Neural cell (in vitro differentiated cells): ENCODE data around the gene EXOC4. TPM values are rescaled to one million over a fixed set of nuclear protein-coding genes. Genes with fewer than 3 reads are reported as not detected.

Experiments
- H2AFZ ChIP-seq: fragments of 200-600, 300-800 bp; sonication (generic), shearing (Covaris generic); 2 replicates; pipeline ENCODE4 v1.6.0; 2014; ENCODE audit warnings: low read depth, mild to moderate bottlenecking, antibody characterized with exemption, low read length, moderate library complexity
- H3F3A ChIP-seq: fragments of 200-600 bp; shearing (Covaris generic); 2 replicates; pipeline ENCODE4 v1.6.1; 2016; ENCODE audit warnings: mild to moderate bottlenecking, moderate library complexity, mixed read lengths, antibody characterized with exemption, low read length; ENCODE audit not compliant: insufficient read depth, poor library complexity, severe bottlenecking
- H3K27ac ChIP-seq: fragments of 200-600, 300-800 bp; sonication (generic), shearing (Covaris generic); 2 replicates; pipeline ENCODE4 v1.5.1; 2014; ENCODE audit warnings: mild to moderate bottlenecking, low read length, moderate library complexity
- H3K27me3 ChIP-seq: fragments of 300-800, 200-600 bp; sonication (generic), shearing (Covaris generic); 2 replicates; pipeline ENCODE4 v1.6.0; 2014; ENCODE audit warnings: mild to moderate bottlenecking, low read depth, low read length, moderate library complexity; ENCODE audit not compliant: insufficient read depth
- H3K36me3 ChIP-seq: fragments of 300-800, 200-600 bp; sonication (generic), shearing (Covaris generic); 2 replicates; pipeline ENCODE4 v1.5.1; 2014; ENCODE audit warnings: mild to moderate bottlenecking, antibody characterized with exemption, low read length, moderate library complexity; ENCODE audit not compliant: insufficient read depth
- H3K4me2 ChIP-seq: fragments of 300-800, 200-600 bp; sonication (generic), shearing (Covaris generic); 2 replicates; pipeline ENCODE4 v1.6.0; 2014; ENCODE audit warnings: mild to moderate bottlenecking, low read length
- H3K4me3 ChIP-seq: fragments of 300-800, 200-600 bp; sonication (generic), shearing (Covaris generic); 2 replicates; pipeline ENCODE4 v1.5.1; 2014; ENCODE audit warnings: mild to moderate bottlenecking, low read length, moderate library complexity
- H3K79me2 ChIP-seq: fragments of 200-600 bp; shearing (Covaris generic); replicated peaks from 2 replicates; pipeline ENCODE4 v1.6.0; 2014; ENCODE audit warnings: mild to moderate bottlenecking, low read length, moderate library complexity; ENCODE audit not compliant: insufficient read depth
- H3K9ac ChIP-seq: fragments of 300-800, 200-600 bp; sonication (generic), shearing (Covaris generic); 2 replicates; pipeline ENCODE4 v1.6.1; 2016; ENCODE audit warnings: mild to moderate bottlenecking, low read length, mixed read lengths
- H3K9me2 ChIP-seq: fragments of 200-600 bp; shearing (Covaris generic); 2 replicates; pipeline ENCODE4 v1.6.1; 2016; ENCODE audit warnings: mild to moderate bottlenecking, low read length, mixed read lengths; ENCODE audit not compliant: insufficient read depth
- H3K9me3 ChIP-seq: fragments of 200-600, 300-800 bp; sonication (generic), shearing (Covaris generic); 2 replicates; pipeline ENCODE4 v1.6.1; 2016; ENCODE audit warnings: mild to moderate bottlenecking, mixed run types, low read length, moderate library complexity, mixed read lengths
- H4K20me1 ChIP-seq: fragments of 200-600 bp; shearing (Covaris generic); 2 replicates; pipeline ENCODE4 v1.6.1; 2016; ENCODE audit warnings: mild to moderate bottlenecking, mixed run types; ENCODE audit not compliant: insufficient read depth
- CTCF ChIP-seq: fragments of 450-650 bp; IDR thresholded peaks from 2 replicates; pipeline ENCODE4 v1.5.1; 2014; ENCODE audit warnings: antibody characterized with exemption, mild to moderate bottlenecking, moderate library complexity; ENCODE audit not compliant: poor library complexity, severe bottlenecking
- EP300 ChIP-seq: fragments of 450-650 bp; conservative IDR thresholded peaks from 2 replicates; pipeline ENCODE4 v1.6.1; 2014; ENCODE audit warnings: antibody characterized with exemption, mild to moderate bottlenecking, moderate library complexity; ENCODE audit not compliant: poor library complexity, severe bottlenecking
- EZH2 ChIP-seq: fragments of 200-600, 300-800 bp; shearing (Covaris generic), sonication (generic); IDR thresholded peaks from 2 replicates; pipeline ENCODE4 v1.6.1; 2014; ENCODE audit warnings: antibody characterized with exemption, low read length, borderline replicate concordance, mild to moderate bottlenecking; ENCODE audit not compliant: insufficient read depth, poor library complexity, severe bottlenecking
- MXI1 ChIP-seq: fragments of 450-650 bp; conservative IDR thresholded peaks from 2 replicates; pipeline ENCODE4 v1.6.1; 2014; ENCODE audit warnings: antibody characterized with exemption, mild to moderate bottlenecking; ENCODE audit not compliant: poor library complexity, severe bottlenecking
- POLR2AphosphoS5 ChIP-seq: IDR thresholded peaks from 2 replicates; pipeline ENCODE4 v1.6.1; 2012
- RAD21 ChIP-seq: fragments of 450-650 bp; conservative IDR thresholded peaks from 2 replicates; pipeline ENCODE4 v1.6.1; 2014; ENCODE audit warnings: antibody characterized with exemption, mild to moderate bottlenecking, moderate library complexity
- SMC3 ChIP-seq: fragments of 450-650 bp; conservative IDR thresholded peaks from 2 replicates; pipeline ENCODE4 v1.6.1; 2014; ENCODE audit warnings: antibody characterized with exemption, mild to moderate bottlenecking, moderate library complexity; ENCODE audit not compliant: poor library complexity
- TAF1 ChIP-seq: IDR thresholded peaks from 2 replicates; pipeline ENCODE4 v1.6.1; 2012; ENCODE audit warnings: low read depth
- polyA plus RNA-seq: library from polyadenylated mRNA; depleted of rRNA; stranded (reverse); fragments of >200 nt; gene quantifications from 2 replicates; pipeline ENCODE4 v1.2.3, GENCODE V29; 2014
- TF ChIP-seq, protein P1 (sequence below): IDR thresholded peaks from 2 replicates; pipeline ENCODE4 v1.6.1; 2012; ENCODE audit warnings: borderline replicate concordance

Gene EXOC4
- polyA plus RNA-seq, 1 donor from 2014 or later: 36.5 TPM

- H3K4me2 ChIP-seq: no peak overlapping the region
- no peaks in the 10 kb centered on the region for H3K9me2 ChIP-seq
- no peaks in the 10 kb centered on the region for H4K20me1 ChIP-seq
- H3K27me3 ChIP-seq: no peaks in the 10 kb centered on the region
- H3K9ac ChIP-seq: no peak overlapping the region
- H3K36me3 ChIP-seq: no peaks in the 10 kb centered on the region
- no peak overlapping the region for H3K4me3 ChIP-seq
- no peaks in the 10 kb centered on the region for H3K9me3 ChIP-seq
- H2AFZ ChIP-seq: no peak overlapping the region
- H3F3A ChIP-seq: no peaks in the 10 kb centered on the region
- no peak for TF ChIP-seq MXI1
- no peak for TF ChIP-seq RAD21
- no peak for TF ChIP-seq SMC3
- no peak for TF ChIP-seq EZH2
- TF ChIP-seq, protein P1, sequence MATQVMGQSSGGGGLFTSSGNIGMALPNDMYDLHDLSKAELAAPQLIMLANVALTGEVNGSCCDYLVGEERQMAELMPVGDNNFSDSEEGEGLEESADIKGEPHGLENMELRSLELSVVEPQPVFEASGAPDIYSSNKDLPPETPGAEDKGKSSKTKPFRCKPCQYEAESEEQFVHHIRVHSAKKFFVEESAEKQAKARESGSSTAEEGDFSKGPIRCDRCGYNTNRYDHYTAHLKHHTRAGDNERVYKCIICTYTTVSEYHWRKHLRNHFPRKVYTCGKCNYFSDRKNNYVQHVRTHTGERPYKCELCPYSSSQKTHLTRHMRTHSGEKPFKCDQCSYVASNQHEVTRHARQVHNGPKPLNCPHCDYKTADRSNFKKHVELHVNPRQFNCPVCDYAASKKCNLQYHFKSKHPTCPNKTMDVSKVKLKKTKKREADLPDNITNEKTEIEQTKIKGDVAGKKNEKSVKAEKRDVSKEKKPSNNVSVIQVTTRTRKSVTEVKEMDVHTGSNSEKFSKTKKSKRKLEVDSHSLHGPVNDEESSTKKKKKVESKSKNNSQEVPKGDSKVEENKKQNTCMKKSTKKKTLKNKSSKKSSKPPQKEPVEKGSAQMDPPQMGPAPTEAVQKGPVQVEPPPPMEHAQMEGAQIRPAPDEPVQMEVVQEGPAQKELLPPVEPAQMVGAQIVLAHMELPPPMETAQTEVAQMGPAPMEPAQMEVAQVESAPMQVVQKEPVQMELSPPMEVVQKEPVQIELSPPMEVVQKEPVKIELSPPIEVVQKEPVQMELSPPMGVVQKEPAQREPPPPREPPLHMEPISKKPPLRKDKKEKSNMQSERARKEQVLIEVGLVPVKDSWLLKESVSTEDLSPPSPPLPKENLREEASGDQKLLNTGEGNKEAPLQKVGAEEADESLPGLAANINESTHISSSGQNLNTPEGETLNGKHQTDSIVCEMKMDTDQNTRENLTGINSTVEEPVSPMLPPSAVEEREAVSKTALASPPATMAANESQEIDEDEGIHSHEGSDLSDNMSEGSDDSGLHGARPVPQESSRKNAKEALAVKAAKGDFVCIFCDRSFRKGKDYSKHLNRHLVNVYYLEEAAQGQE: no peak
- no peak for TF ChIP-seq POLR2AphosphoS5
- no peak for TF ChIP-seq CTCF
- TF ChIP-seq TAF1: no peak
- no peak for TF ChIP-seq EP300
- no peak overlapping the region for H3K27ac ChIP-seq
- no peaks in the 10 kb centered on the region for H3K79me2 ChIP-seq
Measured at GRCh38 chr7:133314084-133314483, 61.2 kb downstream of the EXOC4 start.

GRCh38 chr7:133315332-133316040 is 62.6 kb downstream of the EXOC4 start:
- no peaks in the 10 kb centered on the region for H4K20me1 ChIP-seq
- no peak overlapping the region for H2AFZ ChIP-seq
- no peaks in the 10 kb centered on the region for H3K27me3 ChIP-seq
- H3F3A ChIP-seq: no peaks in the 10 kb centered on the region
- H3K4me3 ChIP-seq: no peak overlapping the region
- no peaks in the 10 kb centered on the region for H3K79me2 ChIP-seq
- H3K27ac ChIP-seq: no peak overlapping the region
- no peaks in the 10 kb centered on the region for H3K9me2 ChIP-seq
- no peak for TF ChIP-seq RAD21
- TF ChIP-seq EZH2: no peak
- TF ChIP-seq POLR2AphosphoS5: no peak
- TF ChIP-seq MXI1: no peak
- TF ChIP-seq SMC3: no peak
- TF ChIP-seq CTCF: no peak
- TF ChIP-seq, protein P1: no peak
- TF ChIP-seq EP300: no peak
- TF ChIP-seq TAF1: no peak
- no peaks in the 10 kb centered on the region for H3K9me3 ChIP-seq
- H3K9ac ChIP-seq: no peak overlapping the region
- H3K36me3 ChIP-seq: no peaks in the 10 kb centered on the region
- no peak overlapping the region for H3K4me2 ChIP-seq
